ENCODE results near the gene ZHX3.

- TF ChIP-seq POLR2A (IDR thresholded peaks at IDR 0.05) = no peak
- no peak for TF ChIP-seq CTCF (IDR thresholded peaks at IDR 0.05)
Measured at GRCh38 chr20:41142245-41142644, 175.3 kb downstream of the ZHX3 start.
